ENCODE results near the gene ABCC4.

GRCh38 chr13:95239283-95239682 is 62.0 kb downstream of the ABCC4 start:
- no peak for TF ChIP-seq CTCF (IDR thresholded peaks at IDR 0.05; ENCODE audit: low read depth, low read length, missing input control)
- no peak for TF ChIP-seq REST (IDR thresholded peaks at IDR 0.05)
- no peak for TF ChIP-seq HNF4G (IDR thresholded peaks at IDR 0.05)
- no peak for TF ChIP-seq NR2F2 (IDR thresholded peaks at IDR 0.05)
- TF ChIP-seq GABPA (IDR thresholded peaks at IDR 0.05 in 1 of 2, conservative IDR thresholded peaks at IDR 0.05 in 1 of 2) = no peak
- TF ChIP-seq ATF3 (IDR thresholded peaks at IDR 0.05) = no peak
- TF ChIP-seq RAD21 (IDR thresholded peaks at IDR 0.05) = no peak
- TF ChIP-seq EGR1 (IDR thresholded peaks at IDR 0.05; ENCODE audit: low read depth in 2 of 2) = no peak
- no peak for TF ChIP-seq TAF1 (conservative IDR thresholded peaks at IDR 0.05)
- no peak for TF ChIP-seq RXRA (IDR thresholded peaks at IDR 0.05)
- no peak for TF ChIP-seq MAX (IDR thresholded peaks at IDR 0.05)
- TF ChIP-seq FOXA2 (IDR thresholded peaks at IDR 0.05) = no peak
- no peak for TF ChIP-seq YY1 (IDR thresholded peaks at IDR 0.05)
- no peak for TF ChIP-seq SP1 (IDR thresholded peaks at IDR 0.05)
